ENCODE measurements around the gene B3GAT2.
A peak's percentile ranks its signal among the peaks of the same experiment; 100 is the strongest.

The B3GAT2 gene

GRCh38 chr6:70860920-70861319 is 95.9 kb downstream of the B3GAT2 start:
- DNase-seq (ENCODE audit: low read depth): no peak
- no peak for TF ChIP-seq CTCF (conservative IDR thresholded peaks at IDR 0.05; ENCODE audit: low read length)
- no peak overlapping the region for H3K4me3 ChIP-seq (ENCODE audit: low read length)

- no peak for TF ChIP-seq CTCF (conservative IDR thresholded peaks at IDR 0.05; ENCODE audit: low read length)
- no peak overlapping the region for H3K4me3 ChIP-seq (ENCODE audit: low read length)
- DNase-seq (ENCODE audit: low read depth): peak; percentile 16
Measured at GRCh38 chr6:70860045-70860444, 96.8 kb downstream of the B3GAT2 start.

- DNase-seq (ENCODE audit: low read depth): no peak
- no peak for TF ChIP-seq CTCF (conservative IDR thresholded peaks at IDR 0.05; ENCODE audit: low read length)
- no peak overlapping the region for H3K4me3 ChIP-seq (ENCODE audit: low read length)
Measured at GRCh38 chr6:70857387-70858077, 99.3 kb downstream of the B3GAT2 start.

- no peak for TF ChIP-seq CTCF (conservative IDR thresholded peaks at IDR 0.05; ENCODE audit: low read length)
- no peak for DNase-seq (ENCODE audit: low read depth)
- no peak overlapping the region for H3K4me3 ChIP-seq (ENCODE audit: low read length)
Measured at GRCh38 chr6:70852667-70853246, 104.1 kb downstream of the B3GAT2 start.

- H3K4me3 ChIP-seq (ENCODE audit: low read length): no peak overlapping the region
- peak; percentile 25 for DNase-seq (ENCODE audit: low read depth)
- TF ChIP-seq CTCF (conservative IDR thresholded peaks at IDR 0.05; ENCODE audit: low read length): no peak
Measured at GRCh38 chr6:70849348-70850069, 107.4 kb downstream of the B3GAT2 start.

GRCh38 chr6:70847106-70848084 is 109.5 kb downstream of the B3GAT2 start:
- TF ChIP-seq CTCF (conservative IDR thresholded peaks at IDR 0.05; ENCODE audit: low read length): no peak
- H3K4me3 ChIP-seq (ENCODE audit: low read length): no peak overlapping the region
- DNase-seq (ENCODE audit: low read depth): no peak
